HG02970 (cell line): Measurements from ENCODE around the gene ITLN2.
"Not testable (repeated sequence)": the region's sequence is repeated elsewhere in the genome, so short reads cannot be mapped to it uniquely, and the experiment has no call there.

Experiments used
- ATAC-seq: cut with Tn5 transposase; IDR thresholded peaks from one replicate; pipeline ENCODE4 v1.9.1; 2021; ENCODE audit warnings: mild to moderate bottlenecking, moderate library complexity, moderate number of reproducible peaks; ENCODE audit not compliant: unreplicated experiment, low FRiP score

Gene ITLN2

DNA sequence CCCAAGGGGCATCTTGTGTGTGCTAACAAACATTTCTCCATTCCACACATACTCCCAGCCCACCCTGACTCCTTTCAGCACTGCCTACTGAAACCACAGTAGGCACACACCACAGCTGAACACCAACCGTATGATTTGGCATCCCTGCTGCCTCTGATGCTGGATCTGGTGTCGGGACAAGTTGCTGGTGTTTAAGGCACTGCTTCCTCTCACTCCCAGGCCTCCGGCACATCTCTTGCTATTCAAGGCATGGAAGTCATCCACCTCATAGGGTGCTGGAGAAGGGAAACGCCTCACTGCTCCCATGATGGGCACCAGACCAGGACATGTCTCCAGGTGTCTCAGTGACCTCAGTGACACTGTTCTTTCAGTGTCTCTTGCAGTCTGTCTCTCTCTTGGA is 2.4 kb upstream of the ITLN2 start:
- ATAC-seq = no peak

- ATAC-seq = no peak
Observed at GRCh38 chr1:160953030-160953429, 1.6 kb downstream of the ITLN2 start.

DNA sequence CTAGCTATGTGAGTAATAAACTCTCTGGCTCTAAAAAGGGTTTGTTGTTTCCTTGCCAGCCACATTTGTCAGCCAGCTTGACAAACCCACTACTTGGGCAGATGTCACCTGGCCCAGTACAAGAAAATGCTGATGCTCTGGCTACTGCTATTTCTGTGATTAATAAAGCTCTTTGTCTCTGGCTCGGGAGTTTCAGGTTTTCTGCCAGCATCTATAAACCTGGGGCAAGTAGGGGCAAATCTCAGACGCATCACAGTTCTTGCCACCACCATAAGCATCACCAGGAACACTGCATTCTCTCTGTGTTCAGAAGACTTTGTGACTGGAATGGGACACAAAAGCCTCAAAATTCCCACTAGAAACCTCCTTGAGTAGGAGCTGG is 2.5 kb downstream of the ITLN2 start:
- ATAC-seq = no peak

DNA sequence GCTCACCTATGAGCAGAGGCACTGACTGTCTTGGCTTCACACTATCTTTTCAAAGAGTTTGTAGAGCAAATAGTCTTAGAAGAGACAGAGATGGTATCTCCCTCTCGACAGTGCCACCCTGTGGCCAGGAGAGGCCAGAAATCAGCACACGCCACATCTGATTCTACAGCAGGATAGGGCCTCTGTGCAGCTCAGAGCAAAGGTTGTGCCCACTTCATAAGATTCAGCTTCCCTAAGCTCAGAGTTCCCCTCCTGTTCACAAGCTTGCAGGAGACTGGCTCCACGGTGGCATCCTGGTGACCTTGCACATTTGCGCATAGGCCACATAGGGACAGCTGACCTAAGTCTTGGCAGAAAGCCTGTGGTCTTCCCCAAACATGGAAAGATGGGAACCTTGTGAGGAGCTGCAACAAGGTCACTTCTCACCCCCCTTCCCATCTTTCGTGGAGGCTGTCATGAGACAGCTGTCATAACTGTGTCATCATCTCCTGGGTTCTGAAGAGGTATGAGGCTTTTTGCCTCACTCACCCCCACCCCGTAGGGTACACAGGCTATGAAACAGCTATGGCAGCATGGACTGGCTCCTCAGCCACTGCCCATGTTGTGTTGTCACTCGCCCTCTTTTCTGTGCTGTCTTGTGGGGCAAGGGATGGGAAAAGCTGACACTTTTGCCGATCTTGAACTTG is 3.0 kb downstream of the ITLN2 start:
- ATAC-seq = no peak

DNA sequence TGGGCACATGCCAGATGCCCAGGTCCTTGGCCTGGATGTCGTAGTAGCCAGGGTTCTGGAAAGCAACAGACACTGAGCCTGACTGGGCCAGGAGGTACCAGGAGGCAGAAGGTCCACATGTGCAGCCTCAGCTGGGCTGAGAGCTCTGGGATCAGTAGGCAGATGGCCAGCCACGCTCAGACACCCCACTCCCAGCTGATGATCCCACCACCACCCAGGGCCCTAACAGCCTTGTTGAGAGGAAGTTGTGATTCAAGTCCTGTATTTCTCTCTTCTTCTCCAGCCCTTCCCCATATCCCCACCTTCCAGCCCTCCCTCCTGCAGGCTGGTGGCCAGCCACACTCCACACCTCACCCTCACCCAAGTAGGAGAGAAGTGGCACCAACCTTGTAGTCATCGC is 4.0 kb downstream of the ITLN2 start:
- no peak for ATAC-seq

- ATAC-seq = no peak
Observed at GRCh38 chr1:160949881-160950280, 4.7 kb downstream of the ITLN2 start.

GRCh38 chr1:160949216-160949880 is 5.3 kb downstream of the ITLN2 start:
- not testable (repeated sequence) for ATAC-seq

- not testable (repeated sequence) for ATAC-seq
Observed at GRCh38 chr1:160947174-160947759, 7.3 kb downstream of the ITLN2 start.

GRCh38 chr1:160945881-160946280 is 8.7 kb downstream of the ITLN2 start:
- ATAC-seq = not testable (repeated sequence)

DNA sequence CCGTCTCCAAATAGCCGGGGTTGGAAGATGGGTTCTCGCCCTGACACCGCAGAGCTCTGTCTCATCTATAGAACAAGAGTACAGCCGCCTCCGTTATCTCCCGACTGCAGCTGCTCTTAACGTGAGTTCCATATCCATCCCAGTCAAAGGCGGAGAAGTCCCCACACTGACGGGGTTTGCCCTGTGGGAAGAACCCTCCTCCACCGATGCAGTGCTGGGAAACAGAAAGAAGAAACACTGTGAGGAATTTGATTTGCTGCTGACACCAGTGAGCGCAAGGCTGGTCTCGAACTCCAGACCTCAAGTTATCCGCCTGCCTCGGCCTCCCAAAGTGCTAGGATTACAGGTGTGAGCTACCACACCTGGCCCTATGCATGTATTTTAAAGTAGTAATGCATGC is 9.5 kb downstream of the ITLN2 start:
- ATAC-seq = no peak

DNA sequence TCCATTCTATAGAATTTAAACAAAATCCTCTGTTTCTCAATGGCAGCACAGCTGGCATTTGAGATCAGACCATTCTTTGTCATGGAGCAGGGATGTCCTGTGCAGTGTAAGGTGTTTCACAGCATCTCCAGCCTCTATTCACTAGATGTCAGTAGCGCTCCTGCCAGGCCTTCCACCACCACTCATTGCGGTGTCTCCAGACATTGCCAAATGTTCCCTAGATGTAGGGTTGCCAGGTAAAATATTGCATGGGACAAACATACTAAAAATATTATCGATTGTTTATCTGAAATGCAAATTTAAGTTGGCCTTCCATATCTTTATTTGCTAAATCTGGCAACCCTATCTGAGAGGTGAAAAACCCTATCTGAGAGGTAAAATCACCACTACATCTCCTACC is 11.7 kb downstream of the ITLN2 start:
- no peak for ATAC-seq

GRCh38 chr1:160936666-160937065 is 17.9 kb downstream of the ITLN2 start:
- ATAC-seq = not testable (repeated sequence)

DNA sequence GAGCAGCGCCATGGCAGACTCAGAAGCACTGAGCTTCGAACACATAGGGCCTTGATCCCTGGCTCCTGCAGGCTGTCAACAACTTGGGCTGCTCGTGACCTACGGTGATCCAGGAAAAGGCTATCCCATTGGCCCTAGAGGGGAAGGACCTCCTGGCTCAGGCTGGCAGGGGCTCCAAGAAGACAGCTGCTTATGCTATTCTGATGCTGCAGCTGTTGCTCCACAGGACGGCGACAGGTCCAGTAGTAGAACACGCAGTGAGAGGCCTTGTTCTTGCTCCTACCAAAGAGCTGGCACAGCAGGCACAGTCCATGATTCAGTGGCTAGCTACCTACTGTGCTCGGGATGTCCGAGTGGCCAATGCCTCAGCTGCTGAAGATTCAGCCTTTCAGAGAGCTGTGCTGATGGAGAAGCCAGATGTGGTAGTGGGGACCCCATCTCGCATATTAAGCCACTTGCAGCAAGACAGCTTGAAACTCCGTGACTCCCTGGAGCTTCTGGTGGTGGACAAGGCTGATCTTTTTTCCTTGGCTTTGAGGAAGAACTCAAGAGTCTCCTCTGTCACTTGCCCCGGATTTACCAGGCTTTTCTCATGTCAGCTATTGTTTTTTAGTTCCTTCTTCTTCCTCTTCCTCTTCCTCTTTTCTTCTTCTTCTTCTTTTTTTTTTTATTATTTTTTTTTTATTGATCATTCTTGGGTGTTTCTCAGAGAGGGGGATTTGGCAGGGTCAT is 18.9 kb downstream of the ITLN2 start:
- ATAC-seq = no peak

DNA sequence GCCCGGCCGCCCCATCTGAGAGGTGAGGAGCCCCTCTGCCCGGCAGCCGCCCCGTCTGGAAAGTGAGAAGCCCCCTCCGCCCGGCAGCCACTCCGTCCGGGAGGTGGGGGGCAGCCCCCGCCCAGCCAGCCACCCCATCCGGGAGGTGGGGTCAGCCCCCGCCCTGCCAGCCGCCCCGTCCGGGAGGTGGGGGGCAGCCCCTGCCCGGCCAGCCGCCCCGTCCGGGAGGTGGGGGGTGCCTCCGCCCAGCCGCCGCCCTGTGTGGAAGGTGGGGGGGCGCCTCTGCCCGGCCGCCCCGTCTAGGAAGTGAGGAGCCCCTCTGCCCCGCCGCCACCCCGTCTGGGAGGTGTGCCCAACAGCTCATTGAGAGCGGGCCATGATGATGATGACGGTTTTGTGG is 21.3 kb downstream of the ITLN2 start:
- ATAC-seq = not testable (repeated sequence)

DNA sequence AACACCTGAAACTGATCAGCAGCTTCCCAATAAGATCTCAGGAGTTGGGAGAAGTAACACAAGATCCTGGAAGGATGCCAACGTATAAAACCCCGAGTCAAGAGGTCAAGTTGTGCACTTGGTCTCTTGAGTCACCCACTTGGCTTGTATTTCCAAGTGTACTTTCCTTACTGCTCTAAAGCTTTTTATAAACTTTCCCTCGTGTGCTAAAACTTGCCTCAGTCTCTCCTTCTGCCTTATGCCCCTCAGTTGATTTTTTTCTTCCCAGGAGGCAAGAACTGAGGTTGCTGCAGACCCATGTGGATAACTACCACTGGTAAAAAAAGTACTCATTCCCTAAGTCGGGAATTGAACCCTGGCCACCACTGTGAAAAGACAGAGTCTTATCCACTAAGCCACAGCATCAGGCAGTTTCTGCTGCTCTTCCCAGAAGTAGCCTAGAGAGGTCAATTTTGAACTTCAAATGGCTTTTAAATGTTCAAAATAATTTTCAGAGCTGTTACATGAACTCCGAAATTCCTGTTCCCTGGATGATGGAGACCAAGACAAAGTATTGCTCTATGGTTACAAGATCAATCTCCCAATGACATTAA is 28.9 kb downstream of the ITLN2 start:
- no peak for ATAC-seq

DNA sequence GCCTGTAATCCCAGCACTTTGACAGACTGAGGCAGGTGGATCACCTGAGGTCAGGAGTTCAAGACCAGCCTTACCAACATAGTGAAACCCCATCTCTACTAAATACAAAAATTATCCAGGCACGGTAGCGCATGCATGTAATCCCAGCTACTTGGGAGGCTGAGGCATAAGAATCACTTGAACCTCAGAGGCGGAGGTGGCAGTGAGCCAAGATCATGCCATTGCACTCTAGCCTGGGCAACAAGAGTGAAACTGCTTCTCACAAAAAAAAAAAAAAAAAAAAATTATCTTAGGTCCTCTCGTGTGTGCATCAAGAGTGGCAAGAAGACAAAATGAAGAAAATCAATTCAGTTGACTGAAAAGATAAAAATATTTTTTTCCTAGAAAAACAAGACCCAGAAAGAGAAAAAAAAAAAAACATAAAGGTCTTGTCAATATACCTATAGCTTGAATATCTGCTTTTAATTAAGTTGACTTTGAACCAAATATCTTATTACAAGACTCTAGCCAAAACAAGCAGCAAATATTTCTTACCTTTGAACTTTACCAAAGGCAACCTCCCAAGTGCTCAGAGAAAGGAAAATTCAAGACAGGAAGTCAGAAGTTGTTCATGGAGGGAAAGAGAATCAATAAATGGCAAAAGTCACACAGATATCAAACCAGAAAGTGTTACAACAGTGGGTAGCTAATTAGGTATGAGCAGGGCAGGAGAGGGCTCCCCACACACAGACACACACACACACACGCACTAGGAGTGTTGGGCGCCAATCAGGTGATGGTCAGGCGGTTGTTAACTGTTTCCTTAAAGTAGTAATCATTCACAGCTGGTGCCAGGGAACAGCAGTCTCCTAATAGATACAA is 29.6 kb downstream of the ITLN2 start:
- no peak for ATAC-seq

- no peak for ATAC-seq
Observed at GRCh38 chr1:160916666-160917065, 37.9 kb downstream of the ITLN2 start.

DNA sequence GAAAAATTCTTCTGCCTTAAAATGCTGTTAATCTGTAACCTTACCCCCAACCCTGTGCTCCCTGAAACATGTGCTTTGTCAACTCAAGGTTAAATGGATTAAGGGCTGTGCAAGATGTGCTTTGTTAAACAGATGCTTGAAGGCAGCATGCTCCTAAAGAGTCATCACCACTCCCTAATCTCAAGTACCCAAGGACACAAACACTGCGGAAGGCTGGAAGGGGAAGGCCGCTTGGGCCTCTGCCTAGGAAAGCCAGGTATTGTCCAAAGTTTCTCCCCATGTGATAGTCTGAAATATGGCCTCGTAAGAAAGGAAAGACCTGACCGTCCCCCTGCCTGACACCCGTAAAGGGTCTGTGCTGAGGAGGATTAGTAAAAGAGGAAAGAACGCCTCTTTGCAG is 41.4 kb downstream of the ITLN2 start:
- ATAC-seq = not testable (repeated sequence)

DNA sequence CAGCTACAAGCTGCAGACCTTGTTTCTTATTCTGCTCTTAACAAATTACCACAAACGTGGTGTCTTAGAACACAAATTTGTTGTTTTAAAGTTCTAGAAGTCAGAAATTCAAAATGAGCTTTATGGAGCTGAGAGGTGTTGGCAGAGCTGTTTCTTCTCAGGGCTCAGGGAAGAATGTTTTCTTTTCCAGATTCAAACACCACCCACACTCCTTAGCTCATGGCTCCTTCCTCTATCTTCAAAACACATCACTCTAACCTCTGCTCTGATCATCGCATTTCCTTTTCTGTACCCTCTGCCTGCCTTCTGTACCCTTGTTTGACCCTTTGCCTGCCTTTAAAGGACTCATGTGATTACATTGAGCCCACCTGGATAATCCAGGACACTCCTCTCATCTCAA is 42.7 kb downstream of the ITLN2 start:
- ATAC-seq = no peak

DNA sequence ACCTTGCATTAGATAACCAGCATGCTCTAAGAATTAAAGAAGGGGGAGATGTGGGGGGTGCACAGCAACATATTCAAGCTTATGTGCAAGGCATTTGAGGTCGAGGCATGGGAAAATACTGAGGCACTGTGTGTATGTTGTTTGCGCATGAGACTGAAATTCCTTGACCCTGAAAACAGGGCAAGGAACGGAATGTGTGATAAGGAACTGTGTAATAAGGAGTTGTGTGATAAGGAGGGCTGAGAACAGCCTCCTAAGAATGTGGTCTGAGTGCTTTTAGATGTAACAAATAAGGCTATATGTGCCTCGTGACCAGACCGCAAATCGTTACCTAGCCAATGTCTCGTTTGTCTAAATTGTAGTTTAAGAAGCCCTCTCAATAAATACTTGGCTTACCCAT is 43.2 kb downstream of the ITLN2 start:
- no peak for ATAC-seq
